OCI-M2 (cell line): ENCODE results near the gene AKAP13.

ENCODE experiments used
- DNase-seq: peaks from one replicate; lab custom pipeline; 2025; ENCODE audit not compliant: unreplicated experiment; lab: John Stamatoyannopoulos, UW

AKAP13 gene

DNA sequence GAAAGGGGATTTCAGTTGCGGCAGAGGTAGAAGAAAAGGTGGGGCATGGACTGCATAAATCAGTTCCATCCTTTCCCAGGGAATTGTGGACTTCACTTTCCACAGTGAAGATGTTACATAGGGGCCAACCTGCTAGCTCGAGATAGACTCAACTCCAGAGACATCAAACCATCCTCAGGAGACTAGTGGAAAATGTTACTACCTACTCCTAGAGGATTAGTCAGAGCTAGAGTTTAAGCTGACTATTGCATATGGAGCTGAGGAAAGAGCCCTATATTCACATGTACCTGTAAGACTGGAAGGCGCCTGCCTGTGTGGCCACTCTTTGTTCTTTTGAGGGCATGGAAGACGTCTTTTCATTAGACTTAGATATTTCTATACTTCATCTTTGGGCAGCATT, 345.2 kb downstream of the AKAP13 start:
- no peak for DNase-seq

DNA sequence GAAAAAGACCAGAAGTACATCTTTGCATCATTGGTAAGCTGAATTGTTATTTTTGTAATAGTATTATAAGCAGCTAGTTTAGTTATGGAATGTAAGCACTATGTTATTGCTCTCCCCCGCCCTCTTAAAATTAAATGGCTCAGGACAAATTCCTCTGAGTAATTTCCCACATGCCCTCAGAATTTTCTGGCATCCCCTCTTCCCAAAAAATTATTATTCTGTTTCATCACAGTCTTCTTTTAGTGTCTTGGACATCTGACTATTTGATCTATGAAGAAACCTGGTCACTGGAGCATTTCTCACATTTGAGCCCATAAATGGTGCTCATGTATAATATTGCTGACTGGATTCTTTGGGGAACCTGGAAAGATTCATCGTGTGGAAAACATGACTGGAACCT, 346.1 kb downstream of the AKAP13 start:
- DNase-seq = no peak

DNA sequence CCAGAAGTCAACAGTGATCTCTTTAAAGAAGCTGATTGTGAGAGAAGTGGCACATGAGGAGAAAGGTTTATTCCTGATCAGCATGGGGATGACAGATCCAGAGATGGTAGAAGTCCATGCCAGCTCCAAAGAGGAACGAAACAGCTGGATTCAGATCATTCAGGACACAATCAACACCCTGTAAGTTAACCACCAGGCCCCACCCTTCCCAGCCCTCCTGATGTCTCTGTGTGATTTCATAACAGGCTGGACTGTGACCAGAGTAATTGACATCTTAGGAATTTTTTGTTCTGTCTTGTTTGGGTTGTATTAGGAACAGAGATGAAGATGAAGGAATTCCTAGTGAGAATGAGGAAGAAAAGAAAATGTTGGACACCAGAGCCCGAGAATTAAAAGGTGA, 346.7 kb downstream of the AKAP13 start:
- DNase-seq = no peak

DNA sequence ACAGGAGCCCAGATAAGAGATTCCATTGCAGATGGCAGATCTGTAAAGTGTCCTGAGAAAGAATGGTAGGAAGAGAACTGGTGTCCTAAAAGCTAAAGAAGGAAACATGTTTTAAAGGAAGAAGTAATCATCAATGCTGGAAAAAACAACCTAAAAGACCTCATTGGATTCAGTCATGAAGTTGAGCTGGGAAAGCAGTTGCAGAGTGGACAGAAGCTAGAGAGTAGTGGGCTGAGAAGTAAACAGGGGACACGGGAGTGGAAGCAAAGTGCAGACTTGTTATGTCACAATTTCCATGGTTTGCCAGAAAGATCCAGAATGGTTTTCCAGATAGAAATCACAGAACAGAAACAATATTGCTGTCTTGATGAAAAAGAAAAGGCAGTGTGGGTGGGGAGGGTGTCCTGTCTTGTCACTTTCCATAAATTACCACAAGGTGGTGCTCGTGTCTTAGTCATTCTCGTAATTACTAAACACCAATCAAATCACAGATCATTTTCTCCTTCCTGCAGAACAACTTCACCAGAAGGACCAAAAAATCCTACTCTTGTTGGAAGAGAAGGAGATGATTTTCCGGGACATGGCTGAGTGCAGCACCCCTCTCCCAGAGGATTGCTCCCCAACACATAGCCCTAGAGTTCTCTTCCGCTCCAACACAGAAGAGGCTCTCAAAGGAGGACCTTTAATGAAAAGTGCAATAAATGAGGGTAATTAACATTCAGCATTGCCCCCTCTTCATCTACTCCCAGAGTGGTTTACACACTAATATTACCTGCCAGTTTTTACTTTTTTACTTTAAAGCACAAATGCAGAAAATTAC, 349.8 kb downstream of the AKAP13 start:
- DNase-seq = peak; percentile 10

DNA sequence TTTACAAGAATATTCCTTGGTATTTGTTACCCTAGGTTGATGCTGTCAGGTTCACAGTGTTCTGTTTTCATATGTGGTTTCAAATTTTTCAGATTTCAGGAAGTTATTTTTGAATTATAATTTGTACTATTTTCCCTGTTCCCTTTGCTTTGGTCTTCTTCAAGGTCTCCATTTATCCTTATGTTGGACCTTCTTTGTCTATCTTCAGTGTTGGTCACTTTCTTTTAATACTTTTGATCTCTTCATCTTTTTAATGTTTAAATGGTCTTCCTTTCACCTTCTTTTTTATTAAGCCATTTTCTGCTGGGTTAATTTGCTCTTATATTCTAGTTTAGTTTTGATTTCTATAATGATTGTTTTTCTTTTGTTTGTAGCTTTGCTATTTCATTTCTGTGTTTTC, 353.0 kb downstream of the AKAP13 start:
- no peak for DNase-seq

DNA sequence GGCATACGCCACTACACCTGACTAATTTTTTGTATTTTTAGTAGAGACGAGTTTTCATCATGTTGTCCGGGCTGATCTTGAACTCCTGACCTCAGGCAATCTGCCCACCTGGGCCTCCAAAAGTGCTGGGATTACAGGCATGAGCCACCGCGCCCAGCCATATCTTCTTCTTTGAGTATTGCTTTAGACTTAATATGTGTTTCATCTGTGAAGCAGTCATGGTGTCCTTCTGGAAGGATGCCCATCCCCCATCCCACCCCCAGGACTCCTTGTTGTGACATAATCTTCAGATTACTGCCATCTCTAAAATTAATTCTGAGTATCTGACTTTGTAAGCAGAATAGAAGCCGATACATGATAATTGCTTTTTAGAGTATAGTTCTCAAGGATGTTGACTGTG, 356.7 kb downstream of the AKAP13 start:
- no peak for DNase-seq

DNA sequence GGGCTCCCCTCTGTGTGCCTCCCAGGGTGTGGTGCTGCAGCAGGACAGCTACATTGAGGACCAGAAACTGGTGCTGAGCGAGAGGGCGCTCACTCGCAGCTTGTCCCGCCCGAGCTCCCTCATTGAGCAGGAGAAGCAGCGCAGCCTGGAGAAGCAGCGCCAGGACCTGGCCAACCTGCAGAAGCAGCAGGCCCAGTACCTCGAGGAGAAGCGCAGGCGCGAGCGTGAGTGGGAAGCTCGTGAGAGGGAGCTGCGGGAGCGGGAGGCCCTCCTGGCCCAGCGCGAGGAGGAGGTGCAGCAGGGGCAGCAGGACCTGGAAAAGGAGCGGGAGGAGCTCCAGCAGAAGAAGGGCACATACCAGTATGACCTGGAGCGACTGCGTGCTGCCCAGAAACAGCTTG, 360.6 kb downstream of the AKAP13 start:
- DNase-seq = no peak

DNA sequence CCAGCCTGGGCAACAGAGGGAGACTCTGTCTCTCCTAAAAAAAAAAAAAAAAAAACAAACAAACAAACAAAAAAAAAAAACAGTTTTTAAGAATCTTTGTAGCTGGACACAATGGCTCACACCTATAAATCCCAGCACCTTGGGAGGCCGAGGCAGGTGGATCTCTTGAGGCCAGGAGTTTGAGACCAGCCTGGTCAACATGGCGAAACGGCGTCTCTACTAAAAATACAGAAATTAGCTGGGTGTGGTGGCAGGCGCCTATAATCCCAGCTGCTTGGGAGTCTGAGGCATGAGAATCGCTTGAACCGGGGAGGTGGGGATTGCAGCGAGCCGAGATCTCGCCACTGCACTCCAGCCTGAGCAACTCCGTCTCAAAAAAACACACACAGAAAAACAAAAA, 361.3 kb downstream of the AKAP13 start:
- no peak for DNase-seq

DNA sequence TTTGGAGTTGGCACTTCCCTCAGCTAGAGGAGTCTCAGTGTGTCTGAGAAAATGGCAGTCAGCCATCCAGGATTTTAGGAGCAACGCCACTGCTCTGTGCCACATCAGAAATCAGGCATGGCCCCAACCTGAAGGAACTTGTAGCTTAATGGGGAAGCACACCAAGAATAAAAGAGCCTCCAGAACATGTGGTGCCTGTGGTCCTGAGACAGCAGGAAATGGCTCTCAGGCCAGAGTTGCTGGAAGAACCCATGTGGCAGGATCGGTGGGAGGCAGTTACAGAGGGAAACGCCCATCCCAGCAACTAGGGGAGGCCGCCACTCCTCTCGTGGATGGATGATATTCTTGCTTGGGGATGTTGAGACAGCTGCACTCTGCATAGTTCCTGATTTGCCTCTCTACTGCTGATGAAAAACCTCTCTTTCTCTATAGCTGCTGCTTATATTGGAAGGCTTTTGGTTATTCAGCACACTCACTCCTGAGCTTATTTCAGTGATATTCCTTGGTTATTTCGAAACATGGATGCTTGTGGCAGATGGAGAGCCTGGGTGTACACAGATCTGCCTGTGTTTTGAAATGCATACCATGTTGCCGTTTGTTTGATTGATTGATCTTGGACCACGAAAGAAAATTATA, 361.9 kb downstream of the AKAP13 start:
- no peak for DNase-seq

DNA sequence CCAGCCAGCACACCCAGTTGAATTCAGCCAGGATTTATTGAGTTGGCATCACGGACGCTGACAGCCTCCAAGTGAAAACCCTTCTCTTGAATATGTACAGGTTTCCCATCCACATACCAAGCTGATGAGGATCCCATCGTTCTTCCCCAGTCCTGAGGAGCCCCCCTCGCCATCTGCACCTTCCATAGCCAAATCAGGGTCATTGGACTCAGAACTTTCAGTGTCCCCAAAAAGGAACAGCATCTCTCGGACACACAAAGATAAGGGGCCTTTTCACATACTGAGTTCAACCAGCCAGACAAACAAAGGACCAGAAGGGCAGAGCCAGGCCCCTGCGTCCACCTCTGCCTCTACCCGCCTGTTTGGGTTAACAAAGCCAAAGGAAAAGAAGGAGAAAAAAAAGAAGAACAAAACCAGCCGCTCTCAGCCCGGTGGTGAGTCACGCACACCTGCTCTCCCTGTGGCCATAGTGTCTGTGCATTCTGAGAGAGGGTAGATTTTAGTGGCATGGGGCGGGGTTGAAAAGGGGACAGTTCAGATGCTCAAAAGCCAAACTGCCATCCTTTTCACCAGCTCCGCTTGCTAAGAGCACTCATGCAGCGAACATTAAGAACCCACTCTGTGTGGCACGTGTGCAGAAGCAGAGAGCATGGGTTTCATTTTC, 363.1 kb downstream of the AKAP13 start:
- DNase-seq = no peak

DNA sequence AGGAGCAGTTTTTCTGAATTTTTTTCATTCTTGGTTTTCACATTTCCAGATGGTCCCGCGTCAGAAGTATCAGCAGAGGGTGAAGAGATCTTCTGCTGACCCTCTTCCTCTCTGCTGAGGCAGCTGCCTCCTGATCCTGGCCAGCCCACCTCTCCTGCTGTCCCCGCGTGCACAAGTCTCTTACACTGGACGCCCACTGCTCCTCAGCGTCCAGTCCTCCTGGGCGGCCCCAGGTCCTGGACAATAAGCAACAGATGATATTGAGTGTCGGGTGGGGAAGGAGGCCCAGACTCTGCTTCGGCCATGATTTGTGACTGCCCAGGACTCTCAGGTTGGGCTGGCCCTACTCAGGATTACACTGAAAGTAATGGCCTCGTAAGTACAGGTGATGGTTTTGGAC, 364.2 kb downstream of the AKAP13 start:
- no peak for DNase-seq

DNA sequence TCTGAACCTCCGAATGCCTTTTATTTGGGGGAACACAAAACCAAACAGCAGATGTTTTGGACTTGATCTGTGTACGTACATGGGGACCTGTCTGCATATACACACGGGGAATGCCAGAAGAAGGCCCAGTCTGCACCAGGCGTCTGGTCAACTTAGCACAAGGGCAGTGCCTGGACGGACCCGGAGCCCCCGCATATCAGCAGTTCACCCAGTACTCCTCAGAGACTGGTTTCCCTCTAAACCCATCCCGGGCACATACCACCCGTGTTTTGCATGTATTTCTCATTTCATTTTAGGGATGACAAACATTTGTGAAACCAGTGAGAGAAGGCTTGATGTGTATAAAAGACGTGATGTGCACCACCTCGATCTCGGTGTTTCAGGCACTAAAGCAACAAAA, 364.6 kb downstream of the AKAP13 start:
- DNase-seq = no peak

DNA sequence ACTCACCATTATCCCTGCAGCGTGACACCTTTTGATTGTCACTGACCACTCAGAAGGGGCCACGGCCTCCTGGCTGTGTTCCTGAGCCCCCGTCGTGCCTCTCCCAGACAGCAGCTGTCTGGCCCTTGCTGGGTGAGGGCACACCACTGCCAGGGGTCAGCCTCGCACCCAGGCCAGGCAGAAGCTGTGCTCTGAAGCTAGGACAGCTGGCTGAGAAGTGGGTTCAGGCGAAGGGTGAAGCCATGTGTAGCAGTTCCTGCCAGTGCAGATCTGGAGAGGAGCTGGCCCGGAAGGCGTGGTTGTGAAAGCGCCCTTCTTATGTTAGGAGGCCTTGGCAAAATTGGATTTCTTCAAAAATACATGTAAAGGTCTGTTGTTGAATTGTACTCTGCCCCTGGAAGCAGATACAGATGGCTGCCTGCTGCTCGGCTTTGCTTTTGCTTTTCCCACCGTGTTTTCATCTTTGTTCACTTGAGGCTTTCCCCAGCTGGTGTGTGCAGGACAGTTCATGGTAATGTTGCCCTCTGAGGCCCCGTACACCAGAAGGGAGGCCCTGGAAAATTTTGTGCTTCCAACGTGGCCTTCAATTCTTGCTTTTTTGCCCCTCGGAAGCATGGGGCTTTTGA, 365.2 kb downstream of the AKAP13 start:
- no peak for DNase-seq

DNA sequence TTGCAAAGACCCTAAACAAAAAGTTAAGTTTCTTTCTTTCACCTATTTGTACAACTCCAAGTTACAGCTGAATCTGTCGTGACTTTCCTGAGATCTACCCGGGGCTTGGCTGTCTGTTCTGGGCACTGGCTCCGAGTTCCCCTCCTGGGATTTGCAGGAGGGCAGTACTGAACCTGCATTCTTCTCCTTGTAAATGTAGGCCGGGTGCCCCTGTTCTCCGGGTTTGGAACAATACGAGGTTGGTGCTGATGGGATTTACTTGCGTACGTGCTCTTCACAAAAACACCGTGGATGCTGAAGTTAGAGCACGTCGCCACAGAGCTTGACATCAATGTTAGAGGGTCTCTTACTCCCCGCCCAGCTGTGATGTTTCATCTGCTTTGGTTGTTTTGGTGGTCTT, 366.2 kb downstream of the AKAP13 start:
- no peak for DNase-seq

DNA sequence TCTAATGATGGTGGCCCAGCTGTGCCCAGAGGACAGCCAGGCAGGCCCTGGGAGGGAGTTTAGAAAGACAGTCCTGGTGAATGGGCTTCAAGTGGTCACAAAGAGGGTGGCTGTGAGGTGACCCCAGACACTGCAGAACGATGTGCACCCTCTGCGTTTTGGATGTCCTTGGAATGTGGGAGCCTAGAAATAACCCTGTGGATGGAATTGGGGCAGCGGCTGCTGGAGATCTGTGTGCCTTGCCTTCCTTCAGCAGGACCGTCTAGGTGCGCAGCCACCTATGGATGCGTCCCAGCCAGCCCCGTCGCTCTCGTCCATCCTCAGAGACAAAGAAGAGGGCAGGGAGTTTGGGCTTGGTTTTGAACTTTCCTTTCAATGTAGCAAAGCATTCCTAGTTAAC, 367.8 kb downstream of the AKAP13 start:
- no peak for DNase-seq

DNA sequence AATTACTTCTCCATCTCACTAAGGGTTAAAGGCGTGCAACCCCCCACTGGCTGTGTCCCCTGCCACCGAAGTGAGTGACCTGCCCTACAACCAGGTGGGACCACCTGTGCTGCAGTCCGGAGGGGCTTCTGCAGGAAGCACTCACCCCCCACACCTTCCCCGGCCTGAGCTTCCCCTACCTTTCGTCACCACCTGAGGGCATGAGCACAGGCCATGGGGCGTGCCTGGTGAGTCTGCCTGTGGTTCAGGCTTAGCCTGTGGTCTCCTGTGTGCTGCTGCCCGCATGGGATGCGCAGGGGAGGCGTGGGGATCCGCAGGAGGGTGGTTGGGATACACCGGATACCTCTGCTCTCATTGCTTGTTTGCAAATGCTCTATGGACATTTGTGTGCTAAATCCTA, 368.3 kb downstream of the AKAP13 start:
- no peak for DNase-seq

DNA sequence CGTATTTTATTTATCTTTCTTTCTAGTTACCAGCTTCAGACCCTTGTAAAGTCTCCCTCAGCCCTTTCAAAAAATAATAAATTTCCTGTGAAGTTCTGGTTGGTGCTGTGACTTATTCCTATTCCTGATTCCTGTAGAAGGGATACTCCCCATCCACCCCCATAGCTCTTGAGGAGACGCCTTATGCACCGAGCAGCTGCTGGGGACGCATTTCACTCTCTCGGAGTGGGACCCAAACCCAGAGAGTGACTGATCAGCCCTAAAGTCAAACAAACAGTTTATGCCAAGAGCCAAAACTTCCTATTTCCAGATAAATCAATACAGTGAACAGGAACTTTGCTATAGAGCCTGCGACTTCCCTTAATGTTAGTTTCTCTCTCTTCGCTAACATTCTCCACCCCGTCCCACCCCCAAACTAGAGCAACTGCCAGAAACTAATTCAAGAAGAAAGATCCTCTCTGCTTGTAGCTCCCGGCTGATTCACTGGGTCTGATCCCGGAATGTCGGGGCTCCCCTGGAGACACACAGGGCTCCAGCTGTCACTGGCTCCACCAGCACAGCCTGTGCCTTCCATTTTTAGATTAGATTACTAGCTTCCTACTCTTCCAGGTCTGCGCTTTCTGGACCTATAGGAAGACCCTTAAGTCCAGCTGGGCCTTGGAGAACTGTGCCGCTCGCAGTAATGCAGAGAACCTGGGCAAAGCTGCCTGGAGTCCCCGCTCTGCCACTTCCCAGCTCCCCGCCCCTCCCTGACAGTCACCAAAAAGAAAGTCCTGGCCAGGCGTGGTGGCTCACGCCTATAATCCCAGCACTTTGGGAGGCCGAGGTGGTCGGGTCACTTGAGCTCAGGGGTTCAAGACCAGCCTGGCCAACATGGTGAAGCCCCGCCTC, 369.1 kb downstream of the AKAP13 start:
- no peak for DNase-seq

DNA sequence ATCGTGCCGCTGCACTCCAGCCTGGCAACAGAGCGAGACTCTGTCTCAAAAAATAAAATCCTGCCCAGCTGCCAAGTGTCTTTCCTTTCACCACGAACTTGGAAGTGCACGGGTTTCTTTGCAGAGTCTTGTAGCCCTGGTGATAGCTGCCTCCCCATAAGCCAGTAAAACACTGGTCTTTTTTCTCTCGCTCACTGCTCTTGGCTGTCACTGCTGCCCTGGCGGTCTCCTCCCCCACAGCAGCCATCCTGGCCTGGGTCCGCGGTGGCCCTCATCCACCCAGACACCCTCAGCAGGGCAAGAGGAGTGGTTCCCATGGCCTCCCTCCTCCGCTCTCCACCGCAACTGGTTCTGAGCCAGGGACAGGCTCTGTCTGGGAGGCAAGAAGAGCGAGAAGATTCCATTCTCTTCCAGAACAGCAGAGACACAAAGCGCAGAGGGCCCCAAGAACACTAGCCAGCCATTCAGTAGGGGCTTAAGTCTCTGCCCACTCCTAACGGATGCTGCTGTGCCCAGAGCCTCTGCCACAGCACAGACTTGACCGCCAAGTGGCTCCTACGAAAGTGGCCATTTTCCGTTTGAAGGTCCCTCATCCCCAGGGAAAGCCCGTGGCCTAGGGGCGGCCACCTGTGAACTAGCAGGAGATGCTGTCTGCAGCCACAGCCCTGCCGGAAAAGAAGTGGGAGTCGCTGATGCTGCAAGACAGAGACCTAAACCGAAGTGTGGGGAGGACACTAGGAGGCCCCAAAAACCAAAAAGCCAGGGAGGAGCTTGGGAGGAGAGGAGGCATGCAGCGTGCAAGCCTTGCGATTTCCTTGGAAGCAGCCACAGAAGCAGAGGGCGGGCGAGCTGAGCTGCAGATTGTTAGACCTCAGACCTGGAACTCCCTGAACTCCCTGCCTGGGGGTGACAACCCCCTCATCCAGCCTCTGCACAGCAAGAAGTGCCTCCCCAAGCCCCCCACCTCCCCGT, 370.2 kb downstream of the AKAP13 start:
- no peak for DNase-seq

DNA sequence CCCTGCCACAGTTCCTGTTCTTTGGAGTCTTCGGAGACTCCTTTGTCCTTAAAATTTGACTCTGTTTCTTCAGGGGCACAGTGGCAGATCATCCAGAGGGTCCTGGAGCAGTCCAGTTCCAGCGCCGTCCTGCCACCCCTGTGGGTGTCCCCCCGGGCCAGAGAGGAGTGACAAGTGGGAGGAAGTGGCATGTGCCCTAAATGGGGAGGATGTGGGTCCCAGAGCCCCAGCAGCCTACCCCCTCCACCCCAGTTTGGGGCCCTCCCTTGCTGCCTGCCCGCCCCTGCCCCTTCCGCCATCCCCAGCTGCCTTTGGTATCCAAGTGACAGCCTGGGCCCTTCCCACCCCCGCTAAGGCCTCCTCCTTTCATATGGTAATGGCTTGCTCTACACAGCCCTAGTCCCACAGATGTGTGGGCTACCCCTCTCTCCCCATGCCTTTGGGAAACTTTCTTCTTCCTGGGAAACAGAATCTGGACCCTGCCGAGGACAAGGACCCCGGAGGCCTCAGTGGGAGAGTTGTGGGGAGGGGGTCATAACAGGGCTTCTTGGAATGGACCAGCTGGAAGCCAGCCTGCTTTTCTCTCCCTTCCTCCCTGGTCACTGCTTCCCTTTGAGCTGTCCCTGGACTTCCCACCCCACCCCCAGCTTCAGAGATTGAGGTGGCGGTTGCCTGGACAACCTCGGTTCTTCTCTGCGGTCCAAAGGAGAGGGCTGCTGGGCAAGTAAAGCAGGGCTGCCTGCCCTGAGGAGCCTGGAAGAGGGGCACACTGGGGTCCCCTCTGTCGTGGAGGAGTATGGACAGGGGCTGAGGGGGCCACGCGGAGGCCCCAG, 371.1 kb downstream of the AKAP13 start:
- no peak for DNase-seq
